OCI-LY7 (cell line): ENCODE measurements around the gene TMEM87A. TPM values are rescaled to one million over a fixed set of nuclear protein-coding genes. Genes with fewer than 3 reads are reported as not detected.

ENCODE experiments used
- BruUV-seq: library from RNA; stranded (reverse); fragments of 400-500 nt; replicated peaks from 2 replicates; lab custom pipeline; 2021; lab: Mats Ljungman, UMichigan
- CTCF ChIA-PET: fragments of 300-600 bp; sonication (Branson Sonifier 250); formaldehyde crosslinking; loops from one replicate; lab custom pipeline; 2022; ENCODE audit warnings: antibody characterized with exemption; ENCODE audit not compliant: unreplicated experiment; lab: Charles Lee
- POLR2A ChIA-PET: fragments of 300-600 bp; sonication (Branson Sonifier 250); formaldehyde crosslinking; loops from one replicate; lab custom pipeline; 2022; ENCODE audit warnings: antibody characterized with exemption; lab: Charles Lee
- DNase-seq: peaks from one replicate; pipeline ENCODE4 v3.0.0-alpha.2; 2015; ENCODE audit warnings: low spot score
- H2AFZ ChIP-seq: fragments of 200-600 bp; sonication (generic), shearing (Covaris generic); 2 replicates; pipeline ENCODE4 v1.6.1; 2014; ENCODE audit warnings: mild to moderate bottlenecking, antibody characterized with exemption, low read length, moderate library complexity
- H3K27ac ChIP-seq: fragments of 200-600 bp; sonication (generic); 2 replicates; pipeline ENCODE4 v1.5.1; 2014; ENCODE audit warnings: mixed run types, low read depth, mild to moderate bottlenecking, moderate library complexity, low read length, inconsistent platforms; ENCODE audit not compliant: poor library complexity, severe bottlenecking
- H3K36me3 ChIP-seq: fragments of 200-600 bp; sonication (generic); 2 replicates; pipeline ENCODE4 v1.6.1; 2014; ENCODE audit warnings: mild to moderate bottlenecking, antibody characterized with exemption, low read length, moderate library complexity, mixed read lengths; ENCODE audit not compliant: insufficient read depth
- H3K4me1 ChIP-seq: fragments of 200-600 bp; sonication (generic); 2 replicates; pipeline ENCODE4 v1.5.1; 2014; ENCODE audit warnings: mild to moderate bottlenecking, low read length; ENCODE audit not compliant: insufficient read depth, poor library complexity, severe bottlenecking
- H3K4me2 ChIP-seq: fragments of 200-600 bp; sonication (generic); 2 replicates; pipeline ENCODE4 v1.6.1; 2014; ENCODE audit warnings: mild to moderate bottlenecking, low read length
- H3K4me3 ChIP-seq: fragments of 200-600 bp; sonication (generic); 2 replicates; pipeline ENCODE4 v1.5.1; 2014; ENCODE audit warnings: mild to moderate bottlenecking, low read depth, low read length; ENCODE audit not compliant: poor library complexity, severe bottlenecking
- H3K79me2 ChIP-seq: fragments of 200-600 bp; sonication (generic); 2 replicates; pipeline ENCODE4 v1.6.1; 2016; ENCODE audit warnings: low read depth, mild to moderate bottlenecking, low read length, moderate library complexity, mixed read lengths; ENCODE audit not compliant: insufficient read depth
- H3K9me2 ChIP-seq: fragments of 200-600 bp; sonication (generic); 2 replicates; pipeline ENCODE4 v1.6.1; 2016; ENCODE audit warnings: mild to moderate bottlenecking, low read length, mixed read lengths; ENCODE audit not compliant: insufficient read depth
- H3K9me3 ChIP-seq: fragments of 200-600 bp; sonication (generic); 2 replicates; pipeline ENCODE4 v1.6.1; 2014; ENCODE audit warnings: mild to moderate bottlenecking, mixed run types, low read length, mixed read lengths
- H4K20me1 ChIP-seq: fragments of 200-600 bp; sonication (generic); 2 replicates; pipeline ENCODE4 v1.6.1; 2014; ENCODE audit warnings: mild to moderate bottlenecking, antibody characterized with exemption, low read length, moderate library complexity, mixed read lengths; ENCODE audit not compliant: insufficient read depth
- CTCF ChIP-seq: fragments of 200-600 bp; sonication (generic); conservative IDR thresholded peaks from 2 replicates; pipeline ENCODE4 v1.5.1; 2014; ENCODE audit warnings: mild to moderate bottlenecking, antibody characterized with exemption, low read length, moderate library complexity, mixed read lengths
- EZH2phosphoT487 ChIP-seq: fragments of 200-600 bp; sonication (generic); IDR thresholded peaks from 2 replicates; pipeline ENCODE4 v1.6.1; 2018; ENCODE audit warnings: low read depth, borderline replicate concordance, mild to moderate bottlenecking, mixed run types, antibody characterized with exemption, low read length, moderate library complexity, mixed read lengths
- intact Hi-C: fragments of 100-400 bp; cut with micrococcal nuclease; formaldehyde crosslinking; loops from one replicate; pipeline ENCODE4 v1.10.0; 2022; ENCODE audit not compliant: unreplicated experiment
- total RNA-seq, 2 experiments: library from RNA; depleted of rRNA in 1 of 2; stranded (reverse); fragments of >200 nt in 1 of 2; shearing (Covaris generic) in 1 of 2; gene quantifications; 2 replicates each; pipeline ENCODE4 v1.2.3, GENCODE V29; 2014 to 2022

The TMEM87A gene
- total RNA-seq, 2 experiments from 2014 or later, result 23.2 to 24.5 TPM

GRCh38 chr15:42198516-42198915 lies 74.7 kb downstream of the TMEM87A start:
- no peaks in the 10 kb centered on the region for H4K20me1 ChIP-seq
- POLR2A ChIA-PET, result interaction anchor here (0.6 kb wide), 1 partner anchor 533 kb away, joined by 3 read pairs; no protein-coding TSS in a partner anchor
- H3K27ac ChIP-seq, result no peak overlapping the region
- BruUV-seq, result no TSS peak
- no peak overlapping the region for H2AFZ ChIP-seq
- H3K4me1 ChIP-seq, result no peaks in the 10 kb centered on the region
- no peak for DNase-seq
- intact Hi-C loops, result no loop called here
- CTCF ChIA-PET, result no interaction called here
- no peaks in the 10 kb centered on the region for H3K9me2 ChIP-seq
- peaks cover 30% of the 10 kb centered on the region for H3K36me3 ChIP-seq
- H3K79me2 ChIP-seq, result no peaks in the 10 kb centered on the region
- no peaks in the 10 kb centered on the region for H3K9me3 ChIP-seq
- no peak overlapping the region for H3K4me2 ChIP-seq
- H3K4me3 ChIP-seq, result no peak overlapping the region
- TF ChIP-seq CTCF (no peak), EZH2phosphoT487 (no peak)

- POLR2A ChIA-PET, result interaction anchor here (0.9 kb wide), 1 partner anchor 11 kb away, joined by 3 read pairs; no protein-coding TSS in a partner anchor
- TF ChIP-seq CTCF (no peak), EZH2phosphoT487 (no peak)
- DNase-seq, result no peak
- H3K9me3 ChIP-seq, result no peaks in the 10 kb centered on the region
- H3K27ac ChIP-seq, result no peak overlapping the region
- H3K9me2 ChIP-seq, result no peaks in the 10 kb centered on the region
- H3K4me1 ChIP-seq, result peaks cover 22% of the 10 kb centered on the region
- no peak overlapping the region for H3K4me2 ChIP-seq
- H3K36me3 ChIP-seq, result peaks cover 45% of the 10 kb centered on the region
- H4K20me1 ChIP-seq, result no peaks in the 10 kb centered on the region
- CTCF ChIA-PET, result no interaction called here
- H2AFZ ChIP-seq, result no peak overlapping the region
- H3K79me2 ChIP-seq, result no peaks in the 10 kb centered on the region
- BruUV-seq, result no TSS peak
- intact Hi-C loops, result no loop called here
- H3K4me3 ChIP-seq, result no peak overlapping the region
Observed at GRCh38 chr15:42194513-42194912, 78.7 kb downstream of the TMEM87A start.

DNA sequence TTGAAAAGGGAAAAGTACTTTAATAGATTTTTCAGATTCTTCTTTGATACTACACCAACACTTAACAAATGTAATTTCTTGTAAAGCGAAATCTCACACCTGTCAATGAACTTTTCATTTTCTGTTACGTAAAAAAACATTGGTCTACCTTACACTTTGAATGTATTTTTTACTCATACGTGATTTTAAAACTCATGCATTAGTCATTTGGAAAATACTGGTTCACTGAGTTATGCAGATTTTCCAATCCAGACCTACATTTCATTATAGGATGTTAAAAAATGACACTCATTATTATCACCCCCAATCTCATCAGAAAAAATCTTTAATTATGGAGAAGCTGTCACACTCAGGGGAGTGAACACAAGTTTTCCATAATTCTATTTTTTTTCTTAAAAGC lies 79.8 kb downstream of the TMEM87A start:
- no peaks in the 10 kb centered on the region for H4K20me1 ChIP-seq
- no peak for DNase-seq
- intact Hi-C loops, result no loop called here
- no peak overlapping the region for H3K4me2 ChIP-seq
- peaks cover 52% of the 10 kb centered on the region for H3K36me3 ChIP-seq
- peaks cover 22% of the 10 kb centered on the region for H3K4me1 ChIP-seq
- H3K79me2 ChIP-seq, result no peaks in the 10 kb centered on the region
- no peaks in the 10 kb centered on the region for H3K9me2 ChIP-seq
- no peak overlapping the region for H2AFZ ChIP-seq
- TF ChIP-seq EZH2phosphoT487 (no peak), CTCF (no peak)
- no peak overlapping the region for H3K27ac ChIP-seq
- no peak overlapping the region for H3K4me3 ChIP-seq
- no TSS peak for BruUV-seq
- POLR2A ChIA-PET, result interaction anchor here (0.6 to 0.9 kb wide), 3 partner anchors 10 to 69 kb away, joined by 3 read pairs; no protein-coding TSS in a partner anchor
- no peaks in the 10 kb centered on the region for H3K9me3 ChIP-seq
- CTCF ChIA-PET, result no interaction called here
